A673 (cell line): Measurements from ENCODE around the gene FSTL4. TPM values are rescaled to one million over a fixed set of nuclear protein-coding genes. Genes with fewer than 3 reads are reported as not detected.

Experiments used
- BruUV-seq: library from RNA; stranded (reverse); fragments of 400-500 nt; replicated peaks from 2 replicates; lab custom pipeline; 2021; lab: Mats Ljungman, UMichigan
- CTCF ChIA-PET: fragments of 300-600 bp; sonication (Branson Sonifier 250); formaldehyde crosslinking; loops from one replicate; lab custom pipeline; 2022; ENCODE audit warnings: antibody characterized with exemption; lab: Charles Lee
- POLR2A ChIA-PET: fragments of 300-600 bp; sonication (Branson Sonifier 250); formaldehyde crosslinking; loops from one replicate; lab custom pipeline; 2022; ENCODE audit warnings: antibody characterized with exemption; ENCODE audit not compliant: low non-redundant PET; lab: Charles Lee
- DNase-seq: peaks from one replicate; pipeline ENCODE4 v3.0.0-alpha.2; 2015; ENCODE audit warnings: low spot score
- H3K27ac ChIP-seq: fragments of 200-600 bp; sonication (generic); 2 replicates; pipeline ENCODE4 v1.5.1; 2016; ENCODE audit warnings: mixed run types, low read depth, mild to moderate bottlenecking, mixed read lengths, antibody characterized with exemption, low read length; ENCODE audit not compliant: poor library complexity, severe bottlenecking
- H3K27me3 ChIP-seq: fragments of 200-600 bp; sonication (generic); replicated peaks from 2 replicates; pipeline ENCODE4 v1.6.1; 2017; ENCODE audit warnings: mixed run types, low read depth, mild to moderate bottlenecking, mixed read lengths, antibody characterized with exemption, low read length; ENCODE audit not compliant: insufficient read depth, poor library complexity
- H3K36me3 ChIP-seq: fragments of 200-600 bp; sonication (generic); 2 replicates; pipeline ENCODE4 v1.6.1; 2016; ENCODE audit warnings: mixed run types, mild to moderate bottlenecking, mixed read lengths, antibody characterized with exemption, low read length; ENCODE audit not compliant: insufficient read depth, poor library complexity, severe bottlenecking
- H3K4me1 ChIP-seq: fragments of 200-600 bp; sonication (generic); 2 replicates; pipeline ENCODE4 v1.6.1; 2017; ENCODE audit warnings: mixed run types, mild to moderate bottlenecking, mixed read lengths, antibody characterized with exemption, low read length; ENCODE audit not compliant: insufficient read depth, poor library complexity, severe bottlenecking
- H3K4me3 ChIP-seq: fragments of 200-600 bp; sonication (generic); 2 replicates; pipeline ENCODE4 v1.5.1; 2016; ENCODE audit warnings: low read depth, mixed run types, mild to moderate bottlenecking, mixed read lengths, low read length; ENCODE audit not compliant: poor library complexity, severe bottlenecking
- H3K9me3 ChIP-seq: fragments of 200-600 bp; sonication (generic); 2 replicates; pipeline ENCODE4 v1.6.1; 2016; ENCODE audit warnings: mixed run types, low read depth, mild to moderate bottlenecking, mixed read lengths, antibody characterized with exemption, low read length; ENCODE audit not compliant: poor library complexity, severe bottlenecking
- CTCF ChIP-seq: fragments of 300-800, 200-600 bp; sonication (generic); conservative IDR thresholded peaks from 2 replicates; pipeline ENCODE4 v1.5.1; 2017; ENCODE audit warnings: low read depth, mild to moderate bottlenecking, antibody characterized with exemption, low read length, moderate library complexity, mixed read lengths
- EZH2 ChIP-seq: fragments of 200-600 bp; sonication (generic); IDR thresholded peaks from 2 replicates; pipeline ENCODE4 v1.6.1; 2017; ENCODE audit warnings: borderline replicate concordance, low read depth, mild to moderate bottlenecking, mixed read lengths, antibody characterized with exemption, low read length; ENCODE audit not compliant: poor library complexity, severe bottlenecking
- intact Hi-C: fragments of 100-400 bp; cut with micrococcal nuclease; formaldehyde crosslinking; loops from one replicate; pipeline ENCODE4 v1.10.0; 2022; ENCODE audit not compliant: unreplicated experiment
- total RNA-seq: library from RNA; stranded (reverse); gene quantifications from 2 replicates; pipeline ENCODE4 v1.2.3, GENCODE V29; 2021

The FSTL4 gene
- total RNA-seq, 1 experiment from 2014 or later: 0.86 TPM

GRCh38 chr5:133406977-133407632 lies 205.2 kb downstream of the FSTL4 start:
- Histone ChIP-seq H3K4me1 (no peaks in the 10 kb centered on the region), H3K4me3 (no peak overlapping the region), H3K9me3 (no peaks in the 10 kb centered on the region), H3K36me3 (no peaks in the 10 kb centered on the region), H3K27me3 (peaks cover under 1% of the 10 kb centered on the region), H3K27ac (no peak overlapping the region)
- TF ChIP-seq CTCF (no peak), EZH2 (no peak)
- DNase-seq: no peak
- intact Hi-C loops: no loop called here
- POLR2A ChIA-PET: no interaction called here
- CTCF ChIA-PET: no interaction called here
- no TSS peak for BruUV-seq

- no peak for TF ChIP-seq CTCF
- TF ChIP-seq EZH2: no peak
- intact Hi-C loops: no loop called here
- ChIA-PET POLR2A (no interaction called here), CTCF (no interaction called here)
- H3K36me3 ChIP-seq: no peaks in the 10 kb centered on the region
- no peak overlapping the region for H3K27ac ChIP-seq
- H3K27me3 ChIP-seq: no peaks in the 10 kb centered on the region
- H3K4me1 ChIP-seq: no peaks in the 10 kb centered on the region
- no peaks in the 10 kb centered on the region for H3K9me3 ChIP-seq
- no TSS peak for BruUV-seq
- DNase-seq: no peak
- H3K4me3 ChIP-seq: no peak overlapping the region
Observed at GRCh38 chr5:133406208-133406976, 205.9 kb downstream of the FSTL4 start.

- no peak for DNase-seq
Observed at GRCh38 chr5:133405275-133406034, 206.9 kb downstream of the FSTL4 start.

More at GRCh38 chr5:133405275-133406034, 206.9 kb downstream of the FSTL4 start:
- CTCF ChIA-PET: no interaction called here
- no peak overlapping the region for H3K27ac ChIP-seq
- no TSS peak for BruUV-seq
- POLR2A ChIA-PET: no interaction called here
- H3K4me3 ChIP-seq: no peak overlapping the region
- H3K36me3 ChIP-seq: no peaks in the 10 kb centered on the region
- H3K9me3 ChIP-seq: no peaks in the 10 kb centered on the region
- no peaks in the 10 kb centered on the region for H3K4me1 ChIP-seq
- H3K27me3 ChIP-seq: no peaks in the 10 kb centered on the region
- intact Hi-C loops: no loop called here
- no peak for TF ChIP-seq EZH2
- TF ChIP-seq CTCF: no peak
